Breast epithelium (tissue), 3 donors: ENCODE measurements around the gene CIZ1.
"Not testable (repeated sequence)": the region's sequence is repeated elsewhere in the genome, so short reads cannot be mapped to it uniquely, and the experiment has no call there.

Experiments
- CTCF ChIP-seq, 3 donors: fragments of 450-650 bp; IDR thresholded peaks; one replicate each; pipeline ENCODE4 v1.5.1; 2016 to 2017; ENCODE audit warnings: antibody characterized with exemption in 3 of 3, mild to moderate bottlenecking in 3 of 3, moderate library complexity in 3 of 3
- POLR2A ChIP-seq: fragments of 450-650 bp; IDR thresholded peaks from one replicate; pipeline ENCODE4 v1.6.1; 2016; ENCODE audit warnings: antibody characterized with exemption, mild to moderate bottlenecking, moderate library complexity

DNA sequence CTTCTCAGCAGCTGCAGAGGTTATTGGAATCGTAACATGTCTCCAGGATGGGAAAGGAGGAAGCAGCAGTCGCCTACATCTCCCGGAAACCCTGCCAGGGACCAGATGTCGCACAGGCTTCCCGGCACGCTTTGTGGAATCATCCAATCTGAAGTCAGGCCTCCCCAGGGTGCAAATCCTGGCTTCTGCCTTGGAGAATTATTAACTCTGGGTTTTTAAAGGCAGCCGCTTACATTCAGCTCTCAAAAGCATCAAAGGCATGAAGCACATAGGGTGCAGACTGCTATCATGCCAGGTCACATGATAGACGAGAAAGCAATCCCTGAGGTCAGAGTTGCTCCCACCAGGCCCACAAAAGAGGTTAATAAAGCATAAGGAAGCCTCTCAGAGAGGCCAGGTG is 59.2 kb downstream of the CIZ1 start:
- not testable (repeated sequence) for TF ChIP-seq CTCF (IDR thresholded peaks at IDR 0.05); POLR2A
